K562 (cell line): ENCODE results near the gene SH3BGRL2. TPM values are rescaled to one million over a fixed set of nuclear protein-coding genes. Genes with fewer than 3 reads are reported as not detected.

Experiments used
- ARID4B ChIP-seq: sonication (generic); formaldehyde crosslinking; IDR thresholded peaks from 2 replicates; pipeline ENCODE4 v1.8.0; 2022; ENCODE audit warnings: mild to moderate bottlenecking, missing genetic modification reagents
- BMI1 ChIP-seq: fragments of 150-350 bp; IDR thresholded peaks from 2 replicates; pipeline ENCODE4 v1.6.1; 2014; ENCODE audit warnings: low read length
- BRF1 ChIP-seq: IDR thresholded peaks from 3 replicates; pipeline ENCODE4 v1.6.1; 2011; ENCODE audit warnings: borderline replicate concordance, mild to moderate bottlenecking; ENCODE audit not compliant: insufficient read length; ENCODE audit errors: extremely low read depth
- COPS2 ChIP-seq: fragments of 450-650 bp; conservative IDR thresholded peaks from 2 replicates; pipeline ENCODE4 v1.6.1; 2016; ENCODE audit warnings: mild to moderate bottlenecking, moderate library complexity
- FIP1L1 ChIP-seq: fragments of 200-400 bp; formaldehyde crosslinking; IDR thresholded peaks from 2 replicates; pipeline ENCODE4 v1.6.1; 2018; ENCODE audit warnings: mild to moderate bottlenecking, low read depth, low read length; ENCODE audit not compliant: poor library complexity, severe bottlenecking
- GMEB1 ChIP-seq: fragments of 250-450 bp; sonication (Bioruptor Pico); IDR thresholded peaks from 2 replicates; pipeline ENCODE4 v1.4.0; 2020; ENCODE audit warnings: mild to moderate bottlenecking
- LARP7 ChIP-seq: fragments of 450-650 bp; IDR thresholded peaks from 2 replicates; pipeline ENCODE4 v1.6.1; 2016
- LCOR ChIP-seq: sonication (generic); formaldehyde crosslinking; IDR thresholded peaks from 2 replicates; pipeline ENCODE4 v1.8.0; 2022; ENCODE audit warnings: mild to moderate bottlenecking, missing genetic modification reagents
- MAZ ChIP-seq, 2 experiments: fragments of 450-650 bp in 1 of 2; sonication (generic) in 1 of 2; formaldehyde crosslinking; IDR thresholded peaks in 1 of 2; conservative IDR thresholded peaks in 1 of 2; 2 replicates each; pipeline versions ENCODE4 v1.4.0 to v1.5.0; 2020; ENCODE audit warnings: mild to moderate bottlenecking in 1 of 2, missing genetic modification reagents in 1 of 2
- MECOM ChIP-seq: fragments of 250-450 bp; sonication (Bioruptor Pico); IDR thresholded peaks from 2 replicates; pipeline ENCODE4 v1.8.0; 2022; ENCODE audit warnings: inconsistent platforms
- MYBL2 ChIP-seq, 2 experiments: fragments of 450-650 bp in 1 of 2; sonication (generic) in 1 of 2; formaldehyde crosslinking in 1 of 2; IDR thresholded peaks; 2 replicates each; pipeline versions ENCODE4 v1.6.1 to v1.8.1; 2017 to 2022; ENCODE audit warnings: borderline replicate concordance in 1 of 2, inconsistent platforms in 1 of 2, low read depth in 1 of 2, mild to moderate bottlenecking in 1 of 2, missing genetic modification reagents in 1 of 2, moderate library complexity in 1 of 2
- NEUROD1 ChIP-seq: fragments of 150-350 bp; IDR thresholded peaks from 2 replicates; pipeline ENCODE4 v1.6.1; 2014; ENCODE audit warnings: borderline replicate concordance, low read length, low read depth; ENCODE audit not compliant: partially characterized antibody
- PHB ChIP-seq: fragments of 250-450 bp; sonication (Bioruptor Pico); IDR thresholded peaks from 2 replicates; pipeline ENCODE4 v1.5.0; 2021
- POLR2A ChIP-seq: fragments of 450-650 bp; conservative IDR thresholded peaks from 2 replicates; pipeline ENCODE4 v1.6.1; 2016
- POLR2B ChIP-seq: fragments of 450-650 bp; IDR thresholded peaks from 2 replicates; pipeline ENCODE4 v1.6.1; 2018; ENCODE audit warnings: low read depth; ENCODE audit not compliant: partially characterized antibody
- RHOXF2B ChIP-seq: fragments of 250-450 bp; sonication (Bioruptor Pico); conservative IDR thresholded peaks from 2 replicates; pipeline ENCODE4 v1.5.1; 2021
- SMAD4 ChIP-seq: fragments of 250-450 bp; sonication (Bioruptor Pico); conservative IDR thresholded peaks from 2 replicates; pipeline ENCODE4 v1.8.0; 2021; ENCODE audit warnings: inconsistent platforms, mild to moderate bottlenecking, moderate library complexity
- SMARCA4 ChIP-seq: fragments of 450-650 bp; IDR thresholded peaks from 2 replicates; pipeline ENCODE4 v1.6.1; 2016
- STAT5A ChIP-seq: IDR thresholded peaks from 2 replicates; pipeline ENCODE4 v1.6.1; 2012; ENCODE audit warnings: low read length, inconsistent platforms, borderline replicate concordance
- STAT5B ChIP-seq: fragments of 250-450 bp; sonication (Bioruptor Pico); IDR thresholded peaks from 2 replicates; pipeline ENCODE4 v1.8.0; 2021; ENCODE audit warnings: mild to moderate bottlenecking, inconsistent platforms
- U2AF2 ChIP-seq: fragments of 200-400 bp; formaldehyde crosslinking; optimal IDR thresholded peaks from 2 replicates; pipeline ENCODE3; 2017; ENCODE audit warnings: low read depth, mild to moderate bottlenecking, low read length
- YBX1 ChIP-seq: fragments of 450-650 bp; IDR thresholded peaks from 2 replicates; pipeline ENCODE4 v1.7.1; 2016; ENCODE audit warnings: mild to moderate bottlenecking
- ZFP30 ChIP-seq: fragments of 250-450 bp; sonication (Bioruptor Pico); IDR thresholded peaks from 2 replicates; pipeline ENCODE4 v1.8.0; 2022; ENCODE audit warnings: moderate library complexity, mild to moderate bottlenecking, inconsistent platforms, borderline replicate concordance
- ZNF12 ChIP-seq: sonication (generic); formaldehyde crosslinking; IDR thresholded peaks from 2 replicates; pipeline ENCODE4 v1.4.0; 2020; ENCODE audit warnings: mild to moderate bottlenecking, missing genetic modification reagents
- ZNF140 ChIP-seq: fragments of 250-450 bp; sonication (Bioruptor Pico); IDR thresholded peaks from 2 replicates; pipeline ENCODE4 v1.8.0; 2021; ENCODE audit warnings: moderate library complexity, mild to moderate bottlenecking, inconsistent platforms
- ZNF175 ChIP-seq: fragments of 200-800 bp; sonication (Bioruptor generic); IDR thresholded peaks from 2 replicates; pipeline ENCODE4 v1.6.1; 2016; ENCODE audit warnings: low read depth, mild to moderate bottlenecking, missing genetic modification characterization, missing compliant biosample characterization
- ZNF695 ChIP-seq: fragments of 450-650 bp; formaldehyde crosslinking; IDR thresholded peaks from 2 replicates; pipeline ENCODE4 v1.4.0; 2020; ENCODE audit warnings: mild to moderate bottlenecking, moderate library complexity
- polyA plus RNA-seq, 8 experiments: library from polyadenylated mRNA; depleted of rRNA in 4 of 8; stranded (reverse) in 5 of 8; unstranded in 3 of 8; fragments of >200 nt; fragmentation: Nextera tagmentation in 2 of 8; fragmentation: Illumina TruSeq in 1 of 8; extraction: Ambion mirVana in 2 of 8; extraction: Trizol in 1 of 8; gene quantifications; 2 replicates each; pipeline versions ENCODE4 v1.2.1 to v1.2.3, GENCODE V29; 2011 to 2014; ENCODE audit warnings: inconsistent platforms in 1 of 8, missing spikeins in 1 of 8
- total RNA-seq, 7 experiments: library from RNA; depleted of rRNA in 6 of 7; stranded (reverse); fragments of >200 nt in 6 of 7; fragmentation: Illumina TruSeq in 2 of 7; extraction: Trizol in 2 of 7; gene quantifications; 2 replicates each; pipeline versions ENCODE4 v1.2.1 to v1.2.3, GENCODE V29; 2011 to 2021; ENCODE audit warnings: low replicate concordance in 1 of 7

Gene SH3BGRL2
- total and polyA plus RNA-seq, 9 of the 15 experiments (the other 6 are each of a cell fraction or from before 2014, with no cell fraction given) = 4.4 to 12.1 (median 7.3) TPM

GRCh38 chr6:79604583-79605037 lies 26.5 kb upstream of the SH3BGRL2 start (continued):
- TF ChIP-seq BRF1 (no peak), POLR2A (no peak), ZNF695 (CRISPR knock-in tag) (no peak), ZNF140 (CRISPR knock-in tag) (no peak), RHOXF2B (CRISPR knock-in tag) (no peak), STAT5A (peak; percentile 83), PHB (CRISPR knock-in tag) (no peak), MYBL2 (IDR thresholded peaks at IDR 0.05; ENCODE audit: low read depth) (no peak), MYBL2 (CRISPR knock-in tag; IDR thresholded peaks at IDR 0.05; ENCODE audit: borderline replicate concordance) (no peak), ZNF12 (no peak), YBX1 (no peak), COPS2 (no peak), GMEB1 (CRISPR knock-in tag) (no peak), FIP1L1 (no peak), STAT5B (CRISPR knock-in tag) (no peak), SMAD4 (CRISPR knock-in tag) (peak; percentile 75), ARID4B (no peak), POLR2B (no peak), NEUROD1 (no peak), MAZ (CRISPR knock-in tag; conservative IDR thresholded peaks at IDR 0.05 in 1 of 2, IDR thresholded peaks at IDR 0.05 in 1 of 2) (no peak), SMARCA4 (peak; percentile 93), U2AF2 (no peak), ZNF175 (CRISPR knock-in tag) (no peak), ZFP30 (CRISPR knock-in tag) (no peak), BMI1 (no peak), LARP7 (no peak), LCOR (CRISPR knock-in tag) (no peak), MECOM (peak; percentile 63; the same call in 1 of the 2 replicates)
